Measurements from ENCODE around the gene VPS37B.

DNA sequence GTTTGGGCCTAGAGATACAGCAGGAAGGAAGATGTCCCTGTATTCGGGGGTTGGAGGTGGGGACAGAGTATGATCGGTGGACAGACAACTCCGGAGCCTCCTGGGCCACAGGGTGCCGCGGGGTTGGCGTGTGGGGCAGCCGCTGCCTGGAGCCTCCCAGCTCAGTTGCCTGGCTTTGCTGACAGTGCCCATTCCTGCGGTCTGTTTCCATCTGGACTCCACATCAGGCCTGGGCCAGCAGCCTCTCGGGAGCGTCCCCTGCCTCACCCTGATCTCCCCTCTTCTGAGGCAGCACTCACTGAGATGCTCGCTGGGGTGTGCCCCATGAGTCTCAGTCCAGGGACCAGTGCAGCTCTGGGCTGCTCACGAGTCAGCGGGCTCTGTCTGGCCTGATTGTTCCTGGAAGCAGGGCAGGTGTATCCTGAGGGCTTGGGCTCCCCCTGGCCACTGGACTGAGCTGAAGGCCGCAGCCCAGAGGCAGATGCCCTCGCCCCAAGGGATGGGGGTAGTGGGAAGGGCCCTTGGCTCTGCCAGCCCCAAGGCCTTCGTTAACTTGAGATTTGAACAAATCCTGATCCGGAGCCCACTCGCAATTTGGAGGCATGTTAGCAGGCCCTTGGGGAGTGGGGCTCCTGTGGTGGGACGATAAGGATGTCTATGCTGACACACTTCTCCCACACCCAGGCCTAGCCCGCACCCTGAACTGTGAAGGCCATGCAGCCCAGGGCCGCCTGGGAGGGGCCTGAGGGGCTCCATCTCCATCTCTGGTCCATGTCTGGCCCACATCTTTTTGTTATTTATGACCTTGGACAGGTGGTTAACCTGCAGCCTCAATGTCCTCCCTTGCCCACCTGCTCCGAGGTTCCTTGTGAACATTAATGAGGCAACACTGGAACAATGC, 53.2 kb downstream of the VPS37B start:
- TF ChIP-seq, protein P1, sequence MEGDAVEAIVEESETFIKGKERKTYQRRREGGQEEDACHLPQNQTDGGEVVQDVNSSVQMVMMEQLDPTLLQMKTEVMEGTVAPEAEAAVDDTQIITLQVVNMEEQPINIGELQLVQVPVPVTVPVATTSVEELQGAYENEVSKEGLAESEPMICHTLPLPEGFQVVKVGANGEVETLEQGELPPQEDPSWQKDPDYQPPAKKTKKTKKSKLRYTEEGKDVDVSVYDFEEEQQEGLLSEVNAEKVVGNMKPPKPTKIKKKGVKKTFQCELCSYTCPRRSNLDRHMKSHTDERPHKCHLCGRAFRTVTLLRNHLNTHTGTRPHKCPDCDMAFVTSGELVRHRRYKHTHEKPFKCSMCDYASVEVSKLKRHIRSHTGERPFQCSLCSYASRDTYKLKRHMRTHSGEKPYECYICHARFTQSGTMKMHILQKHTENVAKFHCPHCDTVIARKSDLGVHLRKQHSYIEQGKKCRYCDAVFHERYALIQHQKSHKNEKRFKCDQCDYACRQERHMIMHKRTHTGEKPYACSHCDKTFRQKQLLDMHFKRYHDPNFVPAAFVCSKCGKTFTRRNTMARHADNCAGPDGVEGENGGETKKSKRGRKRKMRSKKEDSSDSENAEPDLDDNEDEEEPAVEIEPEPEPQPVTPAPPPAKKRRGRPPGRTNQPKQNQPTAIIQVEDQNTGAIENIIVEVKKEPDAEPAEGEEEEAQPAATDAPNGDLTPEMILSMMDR (conservative IDR thresholded peaks at IDR 0.05 in 1 of 2, IDR thresholded peaks at IDR 0.05 in 1 of 2; ENCODE audit: low read depth in 1 of 2, low read length in 2 of 2), result no peak
- TF ChIP-seq EZH2 (IDR thresholded peaks at IDR 0.05; ENCODE audit: low read length, missing control alignments), result no peak
